K562 (cell line): ENCODE data around the gene TEKT2.

Source experiments
- SRSF7 ChIP-seq: fragments of 200-400 bp; formaldehyde crosslinking; optimal IDR thresholded peaks from 2 replicates; pipeline ENCODE3; 2017; ENCODE audit warnings: mild to moderate bottlenecking, low read depth, low read length
- U2AF2 ChIP-seq: fragments of 200-400 bp; formaldehyde crosslinking; optimal IDR thresholded peaks from 2 replicates; pipeline ENCODE3; 2017; ENCODE audit warnings: low read depth, mild to moderate bottlenecking, low read length
- ZNF274 ChIP-seq: IDR thresholded peaks from 2 replicates; pipeline ENCODE4 v1.6.1; 2011; ENCODE audit warnings: low read depth, mild to moderate bottlenecking, low read length, moderate library complexity, borderline replicate concordance
- TF ChIP-seq, protein P1 (sequence below), 2 experiments: fragments of 450-650 bp; IDR thresholded peaks; 2 replicates each; pipeline ENCODE4 v1.6.1; 2018; ENCODE audit warnings: mild to moderate bottlenecking in 2 of 2, low read depth in 1 of 2; ENCODE audit not compliant: partially characterized antibody in 2 of 2

DNA sequence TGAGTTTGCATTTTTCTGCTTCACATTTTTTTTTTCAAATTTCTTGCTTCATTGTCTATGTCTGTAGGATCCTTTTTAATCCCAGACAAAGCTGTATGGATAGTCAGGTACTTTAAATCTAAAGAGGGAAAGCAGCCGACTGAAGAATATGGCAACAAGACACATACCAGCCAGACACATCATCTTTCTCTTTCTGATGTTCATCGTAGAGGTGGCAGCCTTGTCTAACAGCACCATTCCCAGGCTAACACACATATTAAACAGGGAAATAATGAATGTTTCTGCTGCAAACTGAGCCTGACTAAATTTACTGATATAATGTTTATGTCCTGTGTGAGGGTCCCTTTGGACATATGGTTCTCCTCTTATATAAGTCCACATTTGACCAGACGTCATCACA is 3.7 kb upstream of the TEKT2 start:
- TF ChIP-seq U2AF2 (no peak), SRSF7 (no peak), ZNF274 (no peak)
- TF ChIP-seq, protein P1, sequence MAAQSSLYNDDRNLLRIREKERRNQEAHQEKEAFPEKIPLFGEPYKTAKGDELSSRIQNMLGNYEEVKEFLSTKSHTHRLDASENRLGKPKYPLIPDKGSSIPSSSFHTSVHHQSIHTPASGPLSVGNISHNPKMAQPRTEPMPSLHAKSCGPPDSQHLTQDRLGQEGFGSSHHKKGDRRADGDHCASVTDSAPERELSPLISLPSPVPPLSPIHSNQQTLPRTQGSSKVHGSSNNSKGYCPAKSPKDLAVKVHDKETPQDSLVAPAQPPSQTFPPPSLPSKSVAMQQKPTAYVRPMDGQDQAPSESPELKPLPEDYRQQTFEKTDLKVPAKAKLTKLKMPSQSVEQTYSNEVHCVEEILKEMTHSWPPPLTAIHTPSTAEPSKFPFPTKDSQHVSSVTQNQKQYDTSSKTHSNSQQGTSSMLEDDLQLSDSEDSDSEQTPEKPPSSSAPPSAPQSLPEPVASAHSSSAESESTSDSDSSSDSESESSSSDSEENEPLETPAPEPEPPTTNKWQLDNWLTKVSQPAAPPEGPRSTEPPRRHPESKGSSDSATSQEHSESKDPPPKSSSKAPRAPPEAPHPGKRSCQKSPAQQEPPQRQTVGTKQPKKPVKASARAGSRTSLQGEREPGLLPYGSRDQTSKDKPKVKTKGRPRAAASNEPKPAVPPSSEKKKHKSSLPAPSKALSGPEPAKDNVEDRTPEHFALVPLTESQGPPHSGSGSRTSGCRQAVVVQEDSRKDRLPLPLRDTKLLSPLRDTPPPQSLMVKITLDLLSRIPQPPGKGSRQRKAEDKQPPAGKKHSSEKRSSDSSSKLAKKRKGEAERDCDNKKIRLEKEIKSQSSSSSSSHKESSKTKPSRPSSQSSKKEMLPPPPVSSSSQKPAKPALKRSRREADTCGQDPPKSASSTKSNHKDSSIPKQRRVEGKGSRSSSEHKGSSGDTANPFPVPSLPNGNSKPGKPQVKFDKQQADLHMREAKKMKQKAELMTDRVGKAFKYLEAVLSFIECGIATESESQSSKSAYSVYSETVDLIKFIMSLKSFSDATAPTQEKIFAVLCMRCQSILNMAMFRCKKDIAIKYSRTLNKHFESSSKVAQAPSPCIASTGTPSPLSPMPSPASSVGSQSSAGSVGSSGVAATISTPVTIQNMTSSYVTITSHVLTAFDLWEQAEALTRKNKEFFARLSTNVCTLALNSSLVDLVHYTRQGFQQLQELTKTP (IDR thresholded peaks at IDR 0.05; ENCODE audit: low read depth in 1 of 2, partially characterized antibody in 2 of 2): no peak
